Prostate gland (tissue), 2 donors: ENCODE data around the gene FASTK. TPM values are rescaled to one million over a fixed set of nuclear protein-coding genes. Genes with fewer than 3 reads are reported as not detected.
A peak's percentile ranks its signal among the peaks of the same experiment; 100 is the strongest.

Experiments used
- DNase-seq: peaks from one replicate; pipeline ENCODE4 v3.0.0-alpha.2; 2019; ENCODE audit warnings: low spot score
- H3K27ac ChIP-seq, 2 donors: fragments of 200-600 bp; sonication (generic); 2 replicates each; pipeline ENCODE4 v1.5.1; 2017 to 2019
- H3K27me3 ChIP-seq: fragments of 200-600 bp; sonication (generic); replicated peaks from 2 replicates; pipeline ENCODE4 v1.5.1; 2019; ENCODE audit not compliant: insufficient read depth
- H3K36me3 ChIP-seq, 2 donors: fragments of 200-600 bp; sonication (generic); 1 replicate in 1 of 2; 2 replicates in 1 of 2; pipeline versions ENCODE4 v1.5.1 to v1.8.1; 2017 to 2019
- H3K4me1 ChIP-seq: fragments of 200-600 bp; sonication (generic); replicated peaks from 2 replicates; pipeline ENCODE4 v1.5.1; 2019
- H3K4me3 ChIP-seq, 2 donors: fragments of 200-600 bp; sonication (generic); 2 replicates each; pipeline ENCODE4 v1.5.1; 2017 to 2019
- H3K9me3 ChIP-seq: fragments of 200-600 bp; sonication (generic); 2 replicates; pipeline ENCODE4 v1.5.1; 2017
- CTCF ChIP-seq, 4 experiments: fragments of 200-600 bp in 2 of 4; fragments of 450-650 bp in 2 of 4; sonication (generic) in 2 of 4; IDR thresholded peaks; 1 replicate in 3 of 4; 2 replicates in 1 of 4; pipeline ENCODE4 v1.5.1; 2016 to 2019; ENCODE audit warnings: antibody characterized with exemption in 4 of 4, mild to moderate bottlenecking in 2 of 4, moderate library complexity in 2 of 4
- POLR2A ChIP-seq: fragments of 450-650 bp; IDR thresholded peaks from one replicate; pipeline ENCODE4 v1.6.1; 2016; ENCODE audit warnings: antibody characterized with exemption, mild to moderate bottlenecking
- POLR2AphosphoS5 ChIP-seq: sonication (generic); formaldehyde crosslinking; IDR thresholded peaks from one replicate; pipeline ENCODE4 v1.6.1; 2017; ENCODE audit warnings: antibody characterized with exemption
- WGBS: methylation state at CpG from one replicate; pipeline ENCODE4 v1.1.5; 2018; 5-methylcytosine and 5-hydroxymethylcytosine counted together
- intact Hi-C: fragments of 100-400 bp; cut with DNase I; formaldehyde crosslinking; loops from one replicate; pipeline ENCODE4 v1.14.2; 2022
- total RNA-seq, 2 donors: library from RNA; depleted of rRNA; stranded (reverse); fragments of >200 nt; gene quantifications; one replicate each; pipeline ENCODE4 v1.1.0, GENCODE V29; 2016

FASTK gene
- total RNA-seq, 2 donors from 2014 or later: 107 to 122 TPM

GRCh38 chr7:151061213-151062110 is 19.1 kb downstream of the FASTK start:
- 53% methylated on average over 33 of the region's 33 CpGs for WGBS
- H3K4me3 ChIP-seq: peak overlapping the region in 1 of 2 donors; percentile 59
- H3K4me1 ChIP-seq: peaks cover 29% of the 10 kb centered on the region
- peaks cover 9 to 13% of the 10 kb centered on the region in 2 donors for H3K36me3 ChIP-seq
- H3K27me3 ChIP-seq: no peaks in the 10 kb centered on the region
- TF ChIP-seq CTCF (IDR thresholded peaks at IDR 0.05) (no peak), POLR2AphosphoS5 (no peak), POLR2A (no peak)
- H3K27ac ChIP-seq: no peak overlapping the region
- no peaks in the 10 kb centered on the region for H3K9me3 ChIP-seq
- intact Hi-C loops: loop anchor here (5.0 kb wide), 1 partner anchor 51 kb away; no protein-coding TSS in a partner anchor
- DNase-seq: no peak

GRCh38 chr7:151060416-151061212 is 20.0 kb downstream of the FASTK start:
- Histone ChIP-seq H3K36me3 (peaks cover 9 to 13% of the 10 kb centered on the region in 2 donors), H3K4me3 (peak overlapping the region; percentile 59 to 62), H3K9me3 (no peaks in the 10 kb centered on the region), H3K27me3 (no peaks in the 10 kb centered on the region), H3K4me1 (peaks cover 29% of the 10 kb centered on the region), H3K27ac (peak overlapping the region; percentile 93 to 97)
- TF ChIP-seq CTCF (IDR thresholded peaks at IDR 0.05) (no peak), POLR2AphosphoS5 (peak; percentile 14)
- no peak for DNase-seq
- WGBS: 9% methylated on average over 21 of the region's 21 CpGs
- intact Hi-C loops: loop anchor here (5.0 kb wide), 1 partner anchor 52 kb away; no protein-coding TSS in a partner anchor

- no peaks in the 10 kb centered on the region for H3K9me3 ChIP-seq
Measured at GRCh38 chr7:151060113-151060415, 20.5 kb downstream of the FASTK start.

GRCh38 chr7:151059367-151060112 is 21.1 kb downstream of the FASTK start, which contains the start of gene SLC4A2:
TSS of gene SLC4A2 (plus strand) at chr7:151059589. CDS start at chr7:151061988, 2,399 bp downstream.
- H3K9me3 ChIP-seq: no peaks in the 10 kb centered on the region
- intact Hi-C loops: loop anchor here (2.0 to 5.0 kb wide), 2 partner anchors 23 to 53 kb away; partner anchors contain the start of gene TMUB1
- peaks cover 29% of the 10 kb centered on the region for H3K4me1 ChIP-seq
- DNase-seq: peak; percentile 72
- peak within 1 kb of the TSS; percentile 59 to 62 for H3K4me3 ChIP-seq
- peak; percentile 43 for TF ChIP-seq POLR2A
- no peak for TF ChIP-seq POLR2AphosphoS5
- peak; percentile 13 to 44 (median 28) for TF ChIP-seq CTCF (IDR thresholded peaks at IDR 0.05)
- peaks cover 3 to 4% of the 10 kb centered on the region in 2 donors for H3K36me3 ChIP-seq
- peak within 1 kb of the TSS; percentile 93 to 97 for H3K27ac ChIP-seq
- under 1% methylated on average over 75 of the region's 75 CpGs for WGBS
- no peaks in the 10 kb centered on the region for H3K27me3 ChIP-seq

More at GRCh38 chr7:151060113-151060415, 20.5 kb downstream of the FASTK start:
- TF ChIP-seq POLR2AphosphoS5 (no peak), CTCF (IDR thresholded peaks at IDR 0.05) (peak in 1 of 4 experiments; percentile 6)
- peaks cover 29% of the 10 kb centered on the region for H3K4me1 ChIP-seq
- H3K36me3 ChIP-seq: peaks cover 8 to 9% of the 10 kb centered on the region in 2 donors
- DNase-seq: no peak
- H3K27ac ChIP-seq: peak overlapping the region; percentile 93 to 97
- H3K4me3 ChIP-seq: peak overlapping the region; percentile 59 to 62
- WGBS: under 1% methylated on average over 17 of the region's 17 CpGs
- no peaks in the 10 kb centered on the region for H3K27me3 ChIP-seq
- intact Hi-C loops: loop anchor here (5.0 kb wide), 1 partner anchor 52 kb away; no protein-coding TSS in a partner anchor
